HepG2 (cell line): ENCODE results near the gene BLOC1S1. TPM values are rescaled to one million over a fixed set of nuclear protein-coding genes. Genes with fewer than 3 reads are reported as not detected.

Source experiments
- CTCF ChIP-seq: sonication (generic); formaldehyde crosslinking; IDR thresholded peaks from 2 replicates; pipeline ENCODE4 v1.5.0; 2020; ENCODE audit warnings: mild to moderate bottlenecking, missing genetic modification reagents, moderate library complexity
- DRAP1 ChIP-seq: IDR thresholded peaks from 2 replicates; pipeline ENCODE4 v1.6.1; 2016; ENCODE audit warnings: missing genetic modification reagents, missing compliant biosample characterization
- EED ChIP-seq: sonication (generic); formaldehyde crosslinking; IDR thresholded peaks from 2 replicates; pipeline ENCODE4 v1.5.0; 2020; ENCODE audit warnings: mild to moderate bottlenecking, missing genetic modification reagents
- HDAC1 ChIP-seq: sonication (generic); formaldehyde crosslinking; IDR thresholded peaks from 2 replicates; pipeline ENCODE4 v1.5.1; 2020; ENCODE audit warnings: mild to moderate bottlenecking, missing genetic modification reagents
- HNF1B ChIP-seq: sonication (generic); formaldehyde crosslinking; IDR thresholded peaks from 2 replicates; pipeline ENCODE4 v1.5.1; 2020; ENCODE audit warnings: mild to moderate bottlenecking, moderate library complexity, missing genetic modification reagents
- HOXA3 ChIP-seq: sonication (generic); formaldehyde crosslinking; IDR thresholded peaks from 2 replicates; pipeline ENCODE4 v1.5.0; 2020; ENCODE audit warnings: missing genetic modification reagents
- IKZF5 ChIP-seq: IDR thresholded peaks from 2 replicates; pipeline ENCODE4 v1.6.1; 2018; ENCODE audit warnings: missing genetic modification reagents, mild to moderate bottlenecking, missing compliant biosample characterization
- NR0B2 ChIP-seq: sonication (generic); formaldehyde crosslinking; IDR thresholded peaks from 2 replicates; pipeline ENCODE4 v1.4.0; 2020; ENCODE audit warnings: mild to moderate bottlenecking, missing genetic modification reagents
- PRDM4 ChIP-seq: sonication (generic); formaldehyde crosslinking; IDR thresholded peaks from 2 replicates; pipeline ENCODE4 v1.9.0; 2021; ENCODE audit warnings: missing genetic modification reagents, borderline replicate concordance
- RFX1 ChIP-seq: fragments of 450-650 bp; IDR thresholded peaks from 2 replicates; pipeline ENCODE4 v1.6.1; 2017
- THRA ChIP-seq: sonication (generic); formaldehyde crosslinking; IDR thresholded peaks from 2 replicates; pipeline ENCODE4 v1.4.0; 2020; ENCODE audit warnings: missing genetic modification reagents, borderline replicate concordance
- U2AF1 ChIP-seq: fragments of 200-400 bp; formaldehyde crosslinking; optimal IDR thresholded peaks from 2 replicates; pipeline ENCODE3; 2017; ENCODE audit warnings: mild to moderate bottlenecking, low read depth, low read length
- ZGPAT ChIP-seq: IDR thresholded peaks from 2 replicates; pipeline ENCODE4 v1.6.1; 2016; ENCODE audit warnings: mild to moderate bottlenecking
- ZNF572 ChIP-seq: sonication (generic); formaldehyde crosslinking; IDR thresholded peaks from 2 replicates; pipeline ENCODE4 v1.5.1; 2020; ENCODE audit warnings: mild to moderate bottlenecking, missing genetic modification reagents
- ZNF576 ChIP-seq: sonication (generic); formaldehyde crosslinking; IDR thresholded peaks from 2 replicates; pipeline ENCODE4 v1.4.0; 2020; ENCODE audit warnings: mild to moderate bottlenecking, missing genetic modification reagents
- ZNF614 ChIP-seq: IDR thresholded peaks from 2 replicates; pipeline ENCODE4 v1.6.1; 2018; ENCODE audit warnings: missing biosample characterization, missing genetic modification reagents, inconsistent platforms, borderline replicate concordance
- polyA plus RNA-seq, 8 experiments: library from polyadenylated mRNA; depleted of rRNA in 3 of 8; stranded (reverse) in 7 of 8; unstranded in 1 of 8; fragments of >200 nt; fragmentation: Illumina TruSeq in 4 of 8; extraction: Trizol in 4 of 8; gene quantifications; 2 replicates each; pipeline versions ENCODE4 v1.2.1 to v1.2.3, GENCODE V29; 2011 to 2016; ENCODE audit warnings: low read depth in 4 of 8, missing spikeins in 1 of 8, mixed read lengths in 1 of 8; ENCODE audit not compliant: insufficient read depth in 1 of 8
- total RNA-seq, 5 experiments: library from RNA; depleted of rRNA; stranded (reverse); fragments of >200 nt; fragmentation: Illumina TruSeq; extraction: Trizol; gene quantifications; 2 replicates each; pipeline ENCODE4 v1.2.3, GENCODE V29; 2016; ENCODE audit warnings: low read depth in 1 of 5

Gene BLOC1S1
- total and polyA plus RNA-seq, 2 of the 13 experiments (the other 11 are each of a cell fraction or from before 2014, with no cell fraction given) = 55.1 to 95.3 TPM

GRCh38 chr12:55736780-55737580, 21.1 kb downstream of the BLOC1S1 start (continued):
- TF ChIP-seq PRDM4 (CRISPR knock-in tag) (no peak), ZGPAT (CRISPR knock-in tag) (no peak), DRAP1 (no peak), CTCF (peak; percentile 95), NR0B2 (CRISPR knock-in tag) (no peak), THRA (CRISPR knock-in tag) (0 out of 2 replicates have a peak, but pooled peaks have one; percentile 26), HNF1B (CRISPR knock-in tag) (peak; percentile 59; the same call in 1 of the 2 replicates), ZNF572 (CRISPR knock-in tag) (0 out of 2 replicates have a peak, but pooled peaks have one; percentile 69), IKZF5 (CRISPR knock-in tag) (peak; percentile 63; the same call in 1 of the 2 replicates), HDAC1 (CRISPR knock-in tag) (no peak), EED (CRISPR knock-in tag) (no peak), ZNF614 (peak; percentile 64; the same call in 1 of the 2 replicates), HOXA3 (CRISPR knock-in tag) (no peak), RFX1 (no peak), U2AF1 (no peak), ZNF576 (CRISPR knock-in tag) (no peak)
